ENCODE results near the gene CAT. TPM values are rescaled to one million over a fixed set of nuclear protein-coding genes. Genes with fewer than 3 reads are reported as not detected.

Gene CAT
- polyA plus RNA-seq, 2 donors: 18.7 to 23.5 TPM

- Histone ChIP-seq H3K4me3 (ENCODE audit: low read depth in 1 of 2, low read length in 2 of 2) (no peak overlapping the region), H3K36me3 (ENCODE audit: control insufficient read depth in 2 of 2, insufficient read depth in 2 of 2, low read length in 1 of 2) (peaks cover 13 to 30% of the 10 kb centered on the region in 2 donors), H3K27ac (ENCODE audit: low read depth in 2 of 2, low read length in 1 of 2) (no peak overlapping the region), H3K9me3 (ENCODE audit: control insufficient read depth in 2 of 2, insufficient read depth in 1 of 2, low read depth in 1 of 2, low read length in 1 of 2) (no peaks in the 10 kb centered on the region), H3K4me1 (ENCODE audit: control insufficient read depth in 2 of 2, insufficient read depth in 2 of 2, low read length in 1 of 2) (no peaks in the 10 kb centered on the region), H3K27me3 (ENCODE audit: control insufficient read depth in 1 of 2, insufficient read depth in 2 of 2, low read length in 2 of 2) (no peaks in the 10 kb centered on the region)
- WGBS, 2 donors: 85 to 98% methylated on average over 3 of the region's 3 CpGs
Observed at GRCh38 chr11:34466802-34467488, 28.2 kb downstream of the CAT start.

- H3K27ac ChIP-seq (ENCODE audit: low read depth in 2 of 2, low read length in 1 of 2): no peak overlapping the region
- no peak overlapping the region for H3K4me3 ChIP-seq (ENCODE audit: low read depth in 1 of 2, low read length in 2 of 2)
- H3K36me3 ChIP-seq (ENCODE audit: control insufficient read depth in 2 of 2, insufficient read depth in 2 of 2, low read length in 1 of 2): peaks cover 12 to 26% of the 10 kb centered on the region in 2 donors
- no peaks in the 10 kb centered on the region for H3K9me3 ChIP-seq (ENCODE audit: control insufficient read depth in 2 of 2, insufficient read depth in 1 of 2, low read depth in 1 of 2, low read length in 1 of 2)
- H3K27me3 ChIP-seq (ENCODE audit: control insufficient read depth in 1 of 2, insufficient read depth in 2 of 2, low read length in 2 of 2): no peaks in the 10 kb centered on the region
- no peaks in the 10 kb centered on the region for H3K4me1 ChIP-seq (ENCODE audit: control insufficient read depth in 2 of 2, insufficient read depth in 2 of 2, low read length in 1 of 2)
- 79 to 90% methylated on average over 8 of the region's 8 CpGs for WGBS, 2 donors
Observed at GRCh38 chr11:34468209-34468841, 29.6 kb downstream of the CAT start.

GRCh38 chr11:34473603-34474169, 35.0 kb downstream of the CAT start:
- WGBS, 2 donors: 95 to 97% methylated on average over 4 of the region's 4 CpGs
- Histone ChIP-seq H3K36me3 (ENCODE audit: control insufficient read depth in 2 of 2, insufficient read depth in 2 of 2, low read length in 1 of 2) (peaks cover 7 to 16% of the 10 kb centered on the region in 2 donors), H3K4me1 (ENCODE audit: control insufficient read depth in 2 of 2, insufficient read depth in 2 of 2, low read length in 1 of 2) (no peaks in the 10 kb centered on the region), H3K27me3 (ENCODE audit: control insufficient read depth in 1 of 2, insufficient read depth in 2 of 2, low read length in 2 of 2) (no peaks in the 10 kb centered on the region), H3K4me3 (ENCODE audit: low read depth in 1 of 2, low read length in 2 of 2) (no peak overlapping the region), H3K9me3 (ENCODE audit: control insufficient read depth in 2 of 2, insufficient read depth in 1 of 2, low read depth in 1 of 2, low read length in 1 of 2) (no peaks in the 10 kb centered on the region), H3K27ac (ENCODE audit: low read depth in 2 of 2, low read length in 1 of 2) (no peak overlapping the region)

- H3K27me3 ChIP-seq (ENCODE audit: control insufficient read depth in 1 of 2, insufficient read depth in 2 of 2, low read length in 2 of 2): no peaks in the 10 kb centered on the region
- H3K36me3 ChIP-seq (ENCODE audit: control insufficient read depth in 2 of 2, insufficient read depth in 2 of 2, low read length in 1 of 2): peaks cover 3 to 6% of the 10 kb centered on the region in 2 donors
- WGBS, 2 donors: 32 to 34% methylated on average over 3 of the region's 3 CpGs
- H3K4me1 ChIP-seq (ENCODE audit: control insufficient read depth in 2 of 2, insufficient read depth in 2 of 2, low read length in 1 of 2): no peaks in the 10 kb centered on the region
- no peaks in the 10 kb centered on the region for H3K9me3 ChIP-seq (ENCODE audit: control insufficient read depth in 2 of 2, insufficient read depth in 1 of 2, low read depth in 1 of 2, low read length in 1 of 2)
- no peak overlapping the region for H3K27ac ChIP-seq (ENCODE audit: low read depth in 2 of 2, low read length in 1 of 2)
- no peak overlapping the region for H3K4me3 ChIP-seq (ENCODE audit: low read depth in 1 of 2, low read length in 2 of 2)
Observed at GRCh38 chr11:34475656-34476055, 36.9 kb downstream of the CAT start.

- H3K9me3 ChIP-seq (ENCODE audit: control insufficient read depth in 2 of 2, insufficient read depth in 1 of 2, low read depth in 1 of 2, low read length in 1 of 2): no peaks in the 10 kb centered on the region
- no peaks in the 10 kb centered on the region for H3K27me3 ChIP-seq (ENCODE audit: control insufficient read depth in 1 of 2, insufficient read depth in 2 of 2, low read length in 2 of 2)
- H3K4me1 ChIP-seq (ENCODE audit: control insufficient read depth in 2 of 2, insufficient read depth in 2 of 2, low read length in 1 of 2): no peaks in the 10 kb centered on the region
- WGBS, 2 donors: 59 to 77% methylated on average over 4 of the region's 4 CpGs
- no peak overlapping the region for H3K4me3 ChIP-seq (ENCODE audit: low read depth in 1 of 2, low read length in 2 of 2)
- no peak overlapping the region for H3K27ac ChIP-seq (ENCODE audit: low read depth in 2 of 2, low read length in 1 of 2)
- peaks cover 0 to 2% of the 10 kb centered on the region in 2 donors for H3K36me3 ChIP-seq (ENCODE audit: control insufficient read depth in 2 of 2, insufficient read depth in 2 of 2, low read length in 1 of 2)
Observed at GRCh38 chr11:34476849-34477248, 38.1 kb downstream of the CAT start.

GRCh38 chr11:34478845-34479663, 40.3 kb downstream of the CAT start:
- Histone ChIP-seq H3K27me3 (ENCODE audit: control insufficient read depth in 1 of 2, insufficient read depth in 2 of 2, low read length in 2 of 2) (no peaks in the 10 kb centered on the region), H3K4me3 (ENCODE audit: low read depth in 1 of 2, low read length in 2 of 2) (no peak overlapping the region), H3K36me3 (ENCODE audit: control insufficient read depth in 2 of 2, insufficient read depth in 2 of 2, low read length in 1 of 2) (no peaks in the 10 kb centered on the region), H3K9me3 (ENCODE audit: control insufficient read depth in 2 of 2, insufficient read depth in 1 of 2, low read depth in 1 of 2, low read length in 1 of 2) (no peaks in the 10 kb centered on the region), H3K27ac (ENCODE audit: low read depth in 2 of 2, low read length in 1 of 2) (no peak overlapping the region), H3K4me1 (ENCODE audit: control insufficient read depth in 2 of 2, insufficient read depth in 2 of 2, low read length in 1 of 2) (no peaks in the 10 kb centered on the region)
- 67 to 79% methylated on average over 8 of the region's 8 CpGs for WGBS, 2 donors

- Histone ChIP-seq H3K27me3 (ENCODE audit: control insufficient read depth in 1 of 2, insufficient read depth in 2 of 2, low read length in 2 of 2) (no peaks in the 10 kb centered on the region), H3K9me3 (ENCODE audit: control insufficient read depth in 2 of 2, insufficient read depth in 1 of 2, low read depth in 1 of 2, low read length in 1 of 2) (no peaks in the 10 kb centered on the region), H3K27ac (ENCODE audit: low read depth in 2 of 2, low read length in 1 of 2) (no peak overlapping the region), H3K4me3 (ENCODE audit: low read depth in 1 of 2, low read length in 2 of 2) (no peak overlapping the region), H3K36me3 (ENCODE audit: control insufficient read depth in 2 of 2, insufficient read depth in 2 of 2, low read length in 1 of 2) (no peaks in the 10 kb centered on the region), H3K4me1 (ENCODE audit: control insufficient read depth in 2 of 2, insufficient read depth in 2 of 2, low read length in 1 of 2) (no peaks in the 10 kb centered on the region)
- 24 to 27% methylated on average over 3 of the region's 3 CpGs for WGBS, 2 donors
Observed at GRCh38 chr11:34480314-34480713, 41.6 kb downstream of the CAT start.

- Histone ChIP-seq H3K9me3 (ENCODE audit: control insufficient read depth in 2 of 2, insufficient read depth in 1 of 2, low read depth in 1 of 2, low read length in 1 of 2) (no peaks in the 10 kb centered on the region), H3K4me3 (ENCODE audit: low read depth in 1 of 2, low read length in 2 of 2) (no peak overlapping the region), H3K4me1 (ENCODE audit: control insufficient read depth in 2 of 2, insufficient read depth in 2 of 2, low read length in 1 of 2) (no peaks in the 10 kb centered on the region), H3K36me3 (ENCODE audit: control insufficient read depth in 2 of 2, insufficient read depth in 2 of 2, low read length in 1 of 2) (no peaks in the 10 kb centered on the region), H3K27me3 (ENCODE audit: control insufficient read depth in 1 of 2, insufficient read depth in 2 of 2, low read length in 2 of 2) (no peaks in the 10 kb centered on the region), H3K27ac (ENCODE audit: low read depth in 2 of 2, low read length in 1 of 2) (no peak overlapping the region)
- WGBS, 2 donors: 48 to 70% methylated on average over 3 of the region's 3 CpGs
Observed at GRCh38 chr11:34481307-34481706, 42.6 kb downstream of the CAT start.

- H3K4me1 ChIP-seq (ENCODE audit: control insufficient read depth in 2 of 2, insufficient read depth in 2 of 2, low read length in 1 of 2): no peaks in the 10 kb centered on the region
- no peaks in the 10 kb centered on the region for H3K36me3 ChIP-seq (ENCODE audit: control insufficient read depth in 2 of 2, insufficient read depth in 2 of 2, low read length in 1 of 2)
- H3K4me3 ChIP-seq (ENCODE audit: low read depth in 1 of 2, low read length in 2 of 2): no peak overlapping the region
- no peaks in the 10 kb centered on the region for H3K27me3 ChIP-seq (ENCODE audit: control insufficient read depth in 1 of 2, insufficient read depth in 2 of 2, low read length in 2 of 2)
- no peaks in the 10 kb centered on the region for H3K9me3 ChIP-seq (ENCODE audit: control insufficient read depth in 2 of 2, insufficient read depth in 1 of 2, low read depth in 1 of 2, low read length in 1 of 2)
- WGBS, 2 donors: 82 to 86% methylated on average over 9 of the region's 9 CpGs
- H3K27ac ChIP-seq (ENCODE audit: low read depth in 2 of 2, low read length in 1 of 2): no peak overlapping the region
Observed at GRCh38 chr11:34483106-34483874, 44.6 kb downstream of the CAT start.
